Lower leg skin (tissue), 3 donors: Measurements from ENCODE around the gene EBF3.

ENCODE experiments used
- CTCF ChIP-seq, 3 donors: fragments of 450-650 bp; IDR thresholded peaks; one replicate each; pipeline ENCODE4 v1.5.1; 2016; ENCODE audit warnings: antibody characterized with exemption in 3 of 3, mild to moderate bottlenecking in 3 of 3, moderate library complexity in 2 of 3
- POLR2A ChIP-seq, 2 donors: fragments of 450-650 bp; IDR thresholded peaks; one replicate each; pipeline ENCODE4 v1.6.1; 2016 to 2017; ENCODE audit warnings: antibody characterized with exemption in 2 of 2, mild to moderate bottlenecking in 1 of 2, moderate library complexity in 1 of 2

GRCh38 chr10:129831150-129831549 lies 132.9 kb downstream of the EBF3 start:
- no peak for TF ChIP-seq CTCF (IDR thresholded peaks at IDR 0.05)
- TF ChIP-seq POLR2A (IDR thresholded peaks at IDR 0.05): no peak
